GM10266 (cell line): Measurements from ENCODE around the gene GPR153.
A peak's percentile ranks its signal among the peaks of the same experiment; 100 is the strongest.

ENCODE experiments used
- DNase-seq: peaks from one replicate; pipeline ENCODE4 v3.0.0; 2012; ENCODE audit errors: extremely low spot score
- TF ChIP-seq, protein P1 (sequence below): IDR thresholded peaks from 2 replicates; pipeline ENCODE4 v1.5.1; 2012; ENCODE audit warnings: mild to moderate bottlenecking, low read depth; ENCODE audit not compliant: control insufficient read depth, insufficient read depth; ENCODE audit errors: missing control alignments

The GPR153 gene

DNA sequence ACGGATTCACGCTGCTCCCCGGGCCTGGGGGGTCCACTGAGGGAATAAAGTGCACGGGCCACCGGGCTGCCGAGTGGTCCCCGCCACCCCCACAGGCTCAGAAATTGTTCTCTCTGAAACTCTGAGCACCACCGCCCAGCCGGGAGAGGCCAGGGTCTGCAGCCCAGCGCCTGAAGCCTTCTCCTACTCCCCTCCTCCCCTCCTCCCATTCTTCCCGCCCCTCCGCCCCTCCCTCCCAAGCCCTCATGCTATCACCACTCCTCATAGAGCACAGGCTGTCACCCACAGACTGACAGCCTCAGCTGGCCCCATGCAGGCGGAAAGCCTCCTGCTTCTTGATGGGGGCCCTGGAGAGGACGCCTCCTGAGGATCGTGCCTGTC is 707 bp upstream of the GPR153 start:
- DNase-seq = no peak
- TF ChIP-seq, protein P1, sequence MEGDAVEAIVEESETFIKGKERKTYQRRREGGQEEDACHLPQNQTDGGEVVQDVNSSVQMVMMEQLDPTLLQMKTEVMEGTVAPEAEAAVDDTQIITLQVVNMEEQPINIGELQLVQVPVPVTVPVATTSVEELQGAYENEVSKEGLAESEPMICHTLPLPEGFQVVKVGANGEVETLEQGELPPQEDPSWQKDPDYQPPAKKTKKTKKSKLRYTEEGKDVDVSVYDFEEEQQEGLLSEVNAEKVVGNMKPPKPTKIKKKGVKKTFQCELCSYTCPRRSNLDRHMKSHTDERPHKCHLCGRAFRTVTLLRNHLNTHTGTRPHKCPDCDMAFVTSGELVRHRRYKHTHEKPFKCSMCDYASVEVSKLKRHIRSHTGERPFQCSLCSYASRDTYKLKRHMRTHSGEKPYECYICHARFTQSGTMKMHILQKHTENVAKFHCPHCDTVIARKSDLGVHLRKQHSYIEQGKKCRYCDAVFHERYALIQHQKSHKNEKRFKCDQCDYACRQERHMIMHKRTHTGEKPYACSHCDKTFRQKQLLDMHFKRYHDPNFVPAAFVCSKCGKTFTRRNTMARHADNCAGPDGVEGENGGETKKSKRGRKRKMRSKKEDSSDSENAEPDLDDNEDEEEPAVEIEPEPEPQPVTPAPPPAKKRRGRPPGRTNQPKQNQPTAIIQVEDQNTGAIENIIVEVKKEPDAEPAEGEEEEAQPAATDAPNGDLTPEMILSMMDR = no peak

DNA sequence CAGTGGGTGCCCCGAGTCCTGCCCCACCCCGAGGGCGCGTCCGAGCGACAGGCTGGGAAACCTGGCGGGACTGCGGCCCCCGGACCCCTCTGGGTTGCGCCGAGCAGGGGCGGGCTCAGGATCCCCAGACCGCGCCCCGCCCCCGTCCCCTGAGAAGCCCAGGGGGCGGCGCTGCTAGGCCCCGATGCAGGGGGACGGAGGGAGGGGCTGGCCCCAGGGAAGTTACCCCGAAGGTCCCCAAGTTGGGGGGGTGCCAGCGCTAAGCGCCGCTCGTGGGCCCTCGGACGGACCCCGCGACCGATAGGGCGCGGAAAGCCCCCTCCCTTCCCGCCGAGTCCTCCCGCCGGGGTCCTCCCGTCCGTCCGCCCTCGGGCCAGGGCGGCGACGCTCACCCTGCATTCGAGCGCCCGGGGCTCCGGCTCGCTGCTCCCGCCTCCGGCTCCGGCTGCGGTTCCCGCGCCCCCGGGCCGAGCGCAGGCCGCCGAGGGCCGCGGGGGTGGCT is 414 bp downstream of the GPR153 start:
- peak; percentile 85 for DNase-seq
- TF ChIP-seq, protein P1 = no peak

DNA sequence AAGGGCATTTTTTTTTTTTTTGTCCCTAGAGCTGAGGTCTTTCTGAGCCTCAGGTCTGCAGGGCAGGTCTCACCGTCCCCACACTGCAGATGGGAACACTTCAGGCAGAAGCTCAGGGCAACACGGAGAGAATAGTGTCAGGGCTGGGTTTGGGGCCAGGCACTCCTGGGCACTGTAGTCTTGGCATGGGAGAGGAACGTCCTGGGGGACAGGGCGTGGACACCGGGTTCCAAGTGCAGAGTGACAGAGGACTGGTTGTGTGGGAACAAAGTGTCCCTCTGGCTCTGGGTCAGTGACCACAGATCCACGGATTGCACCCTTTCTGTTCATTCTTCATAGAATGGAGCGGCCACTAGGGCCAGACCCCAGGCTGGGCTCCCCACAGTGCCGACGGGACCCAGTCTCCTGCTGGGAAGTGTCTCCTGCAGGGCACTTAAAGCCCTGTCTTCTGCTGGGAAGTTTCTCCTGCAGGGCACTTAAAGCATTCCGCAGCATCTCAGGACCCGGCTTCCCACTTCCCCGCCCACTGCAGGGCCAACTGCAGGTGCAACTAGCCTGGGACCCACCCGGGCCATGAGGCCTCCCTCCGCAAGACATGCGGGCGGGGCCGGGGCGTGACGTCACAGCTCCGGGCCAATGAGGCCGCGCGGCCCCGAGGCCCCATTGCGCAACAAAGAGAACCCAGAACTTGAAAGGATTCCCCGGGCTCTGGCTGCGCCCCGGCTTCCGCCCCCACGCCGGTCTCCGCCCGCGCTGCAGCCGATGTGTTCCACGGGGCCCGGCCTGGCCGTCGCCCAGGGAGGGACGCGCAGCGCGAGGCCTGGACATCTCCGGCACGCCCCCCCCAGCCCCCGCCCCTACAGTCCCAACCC is 1.2 kb downstream of the GPR153 start:
- TF ChIP-seq, protein P1 = no peak
- DNase-seq = peak; percentile 96

DNA sequence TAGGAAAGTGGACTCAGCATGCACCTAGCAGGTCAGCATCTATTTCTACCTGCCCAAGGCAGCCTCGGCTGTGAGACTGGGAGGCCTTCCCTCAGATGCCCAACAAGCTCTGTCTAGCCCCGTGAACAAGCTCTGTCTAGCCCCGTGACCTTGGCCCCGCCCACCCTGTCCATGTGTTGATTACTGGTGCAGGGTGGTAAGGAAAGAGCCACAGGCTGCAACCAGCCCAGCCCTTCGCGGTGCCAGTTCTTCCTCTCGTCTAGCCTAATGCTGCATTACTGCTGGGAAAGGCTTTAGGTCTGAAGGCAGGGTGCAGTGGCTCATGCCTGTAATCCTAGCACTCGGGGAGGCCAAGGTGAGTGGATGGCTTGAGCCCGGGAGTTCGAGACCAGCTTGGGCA is 2.2 kb downstream of the GPR153 start:
- TF ChIP-seq, protein P1 = no peak
- no peak for DNase-seq

DNA sequence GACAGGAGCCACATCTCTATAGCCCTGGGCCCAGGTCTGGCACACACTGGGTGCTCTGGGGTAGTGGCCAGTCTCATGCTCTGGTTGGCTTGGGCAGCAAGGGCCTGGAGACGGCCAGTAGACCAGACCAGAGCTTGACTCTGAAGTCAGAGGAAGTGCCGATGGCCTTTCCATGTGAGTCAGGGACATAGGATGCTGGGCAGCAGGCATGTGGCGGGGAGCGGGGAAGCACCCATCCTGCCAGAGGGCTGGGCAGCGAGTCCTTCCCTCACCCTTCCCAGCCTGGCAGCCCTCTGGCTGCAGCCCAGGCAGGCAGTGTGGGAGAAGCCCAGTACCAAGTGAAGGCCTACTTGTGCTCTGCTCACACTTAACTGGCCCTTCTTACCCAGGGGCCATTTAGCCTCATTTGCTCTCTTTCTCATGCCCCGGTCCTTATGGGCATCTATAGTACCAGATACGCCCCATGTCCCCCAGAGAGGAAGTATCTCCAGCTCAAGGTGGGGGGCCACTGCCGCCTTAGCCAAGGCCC is 3.3 kb downstream of the GPR153 start:
- DNase-seq = no peak
- TF ChIP-seq, protein P1 = no peak

DNA sequence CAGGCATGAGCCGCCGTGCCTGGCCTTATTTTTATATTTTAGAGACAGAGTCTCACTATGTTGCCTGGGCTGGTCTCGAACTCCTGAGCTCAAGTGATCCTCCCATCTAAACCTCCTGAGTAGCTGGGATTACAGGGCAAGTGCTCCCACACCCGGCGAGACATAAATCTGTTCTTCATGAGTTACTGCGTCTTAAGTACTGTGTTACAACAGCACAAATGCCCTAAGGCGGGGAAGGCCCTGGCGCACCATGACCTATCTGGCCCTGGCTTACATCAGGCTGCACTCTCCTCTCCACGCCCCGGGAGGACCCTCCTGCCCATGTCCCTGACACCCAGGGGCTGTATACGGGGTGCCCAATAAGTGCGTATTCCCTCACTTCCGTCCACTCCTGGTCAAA is 4.3 kb downstream of the GPR153 start:
- TF ChIP-seq, protein P1 = no peak
- no peak for DNase-seq

DNA sequence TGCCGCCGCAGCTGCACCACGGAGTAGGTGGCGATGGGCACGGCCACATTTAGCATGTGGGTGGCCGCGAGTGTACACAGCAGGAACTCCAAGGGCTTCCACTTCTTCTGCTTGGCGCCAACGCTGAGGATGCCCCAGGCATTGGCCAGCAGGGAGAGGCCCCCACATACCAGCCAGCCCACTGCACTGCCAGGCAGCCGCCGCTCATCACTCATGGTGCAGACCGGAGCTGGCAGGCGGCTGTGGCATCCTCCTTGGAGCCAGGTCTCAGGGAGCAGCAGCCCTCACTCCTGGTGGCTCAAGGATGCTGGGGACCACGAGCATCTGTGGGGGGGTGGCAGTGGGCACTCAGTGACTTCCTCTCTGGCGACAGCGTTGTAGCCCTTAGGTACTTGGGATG is 6.2 kb downstream of the GPR153 start:
- DNase-seq = no peak
- TF ChIP-seq, protein P1 = no peak
